Measurements from ENCODE around the gene FGD6. TPM values are rescaled to one million over a fixed set of nuclear protein-coding genes. Genes with fewer than 3 reads are reported as not detected.
A peak's percentile ranks its signal among the peaks of the same experiment; 100 is the strongest.

Gene FGD6
- total and polyA plus RNA-seq, 2 donors (not counting 1 experiment from before 2014, with no cell fraction given): 1.2 to 8.4 TPM

- Histone ChIP-seq H2AFZ (ENCODE audit: insufficient read depth, low read depth, low read length, poor library complexity, severe bottlenecking) (no peak overlapping the region), H3K36me3 (replicated peaks in 1 of 2; ENCODE audit: control extremely low read depth in 1 of 2, control insufficient read depth in 1 of 2, extremely low read depth in 1 of 2, insufficient read depth in 2 of 2, low read length in 1 of 2) (peaks cover 0 to 11% of the 10 kb centered on the region in 2 experiments), H3K27ac (ENCODE audit: low read length in 2 of 2) (peak overlapping the region in 1 of 2 donors; percentile 12), H3K4me2 (replicated peaks; ENCODE audit: low read depth, low read length, poor library complexity, severe bottlenecking) (peak overlapping the region; percentile 2), H3K27me3 (replicated peaks in 1 of 4; ENCODE audit: control extremely low read depth in 1 of 4, control insufficient read depth in 3 of 4, insufficient read depth in 4 of 4, low read length in 3 of 4) (no peaks in the 10 kb centered on the region), H3K9me3 (ENCODE audit: control extremely low read depth in 1 of 3, control insufficient read depth in 2 of 3, insufficient read depth in 1 of 3, low read length in 2 of 3) (no peaks in the 10 kb centered on the region), H3K9ac (ENCODE audit: low read length) (no peak overlapping the region), H4K20me1 (ENCODE audit: control insufficient read depth, insufficient read depth, low read length, poor library complexity, severe bottlenecking) (peaks cover 25% of the 10 kb centered on the region), H3K4me3 (ENCODE audit: control extremely low read depth in 1 of 5, extremely low read depth in 1 of 5, insufficient read depth in 1 of 5, low read depth in 2 of 5, low read length in 4 of 5) (no peak overlapping the region), H3K79me2 (ENCODE audit: control insufficient read depth, insufficient read depth, low read length) (peaks cover 91% of the 10 kb centered on the region), H3K4me1 (ENCODE audit: control insufficient read depth in 2 of 2, insufficient read depth in 2 of 2, low read length in 2 of 2) (peaks cover 0 to 6% of the 10 kb centered on the region in 2 donors)
- no peak for TF ChIP-seq CTCF (IDR thresholded peaks at IDR 0.05)
- TF ChIP-seq EZH2 (IDR thresholded peaks at IDR 0.05; ENCODE audit: borderline replicate concordance, insufficient read depth, low read depth, low read length, poor library complexity, severe bottlenecking): no peak
- no peaks in the 10 kb centered on the region for H3K27me3 Mint-ChIP-seq
- intact Hi-C loops (cut with micrococcal nuclease): no loop called here
- no CpG with 5 or more reads among the region's 3 CpGs for WGBS (ENCODE audit: insufficient coverage)
- CTCF ChIA-PET: no interaction called here
- H3K27ac Mint-ChIP-seq: peak overlapping the region; percentile 0
- POLR2A ChIA-PET: no interaction called here
- no peak overlapping the region for H3K4me3 Mint-ChIP-seq
- peaks cover 26% of the 10 kb centered on the region for H3K4me1 Mint-ChIP-seq
- ATAC-seq (ENCODE audit: low read depth) (no peak), DNase-seq (no peak)
- no peaks in the 10 kb centered on the region for H3K9me3 Mint-ChIP-seq (ENCODE audit: insufficient read depth)
Observed at GRCh38 chr12:95227818-95228356, 10.6 kb upstream of the FGD6 start.

- Mint-ChIP-seq H3K9me3 (ENCODE audit: insufficient read depth) (no peaks in the 10 kb centered on the region), H3K27ac (no peak overlapping the region), H3K4me3 (no peak overlapping the region), H3K4me1 (peaks cover 31% of the 10 kb centered on the region), H3K27me3 (no peaks in the 10 kb centered on the region)
- CTCF ChIA-PET: interaction anchor here (0.6 kb wide), 1 partner anchor 314 kb away, joined by 3 read pairs; no protein-coding TSS in a partner anchor
- H3K4me3 ChIP-seq (ENCODE audit: control extremely low read depth in 1 of 5, extremely low read depth in 1 of 5, insufficient read depth in 1 of 5, low read depth in 2 of 5, low read length in 4 of 5): no peak overlapping the region
- no peak overlapping the region for H3K4me2 ChIP-seq (replicated peaks; ENCODE audit: low read depth, low read length, poor library complexity, severe bottlenecking)
- H3K9ac ChIP-seq (ENCODE audit: low read length): no peak overlapping the region
- peaks cover 92% of the 10 kb centered on the region for H3K79me2 ChIP-seq (ENCODE audit: control insufficient read depth, insufficient read depth, low read length)
- H3K27me3 ChIP-seq (replicated peaks in 1 of 4; ENCODE audit: control extremely low read depth in 1 of 4, control insufficient read depth in 3 of 4, insufficient read depth in 4 of 4, low read length in 3 of 4): no peaks in the 10 kb centered on the region
- H3K36me3 ChIP-seq (replicated peaks in 1 of 2; ENCODE audit: control extremely low read depth in 1 of 2, control insufficient read depth in 1 of 2, extremely low read depth in 1 of 2, insufficient read depth in 2 of 2, low read length in 1 of 2): peaks cover 0 to 11% of the 10 kb centered on the region in 2 experiments
- no peak for ATAC-seq (ENCODE audit: low read depth)
- intact Hi-C loops (cut with micrococcal nuclease): no loop called here
- DNase-seq: no peak
- H2AFZ ChIP-seq (ENCODE audit: insufficient read depth, low read depth, low read length, poor library complexity, severe bottlenecking): no peak overlapping the region
- POLR2A ChIA-PET: interaction anchor here (0.7 kb wide), 1 partner anchor 377 kb away, joined by 5 read pairs; no protein-coding TSS in a partner anchor
- H3K4me1 ChIP-seq (ENCODE audit: control insufficient read depth in 2 of 2, insufficient read depth in 2 of 2, low read length in 2 of 2): peaks cover 0 to 6% of the 10 kb centered on the region in 2 donors
- H3K27ac ChIP-seq (ENCODE audit: low read length in 2 of 2): no peak overlapping the region
- 100% methylated on average over 1 of the region's 1 CpG for WGBS (ENCODE audit: insufficient coverage)
- TF ChIP-seq EZH2 (IDR thresholded peaks at IDR 0.05; ENCODE audit: borderline replicate concordance, insufficient read depth, low read depth, low read length, poor library complexity, severe bottlenecking): no peak
- TF ChIP-seq CTCF (IDR thresholded peaks at IDR 0.05): no peak
- no peaks in the 10 kb centered on the region for H3K9me3 ChIP-seq (ENCODE audit: control extremely low read depth in 1 of 3, control insufficient read depth in 2 of 3, insufficient read depth in 1 of 3, low read length in 2 of 3)
- H4K20me1 ChIP-seq (ENCODE audit: control insufficient read depth, insufficient read depth, low read length, poor library complexity, severe bottlenecking): peaks cover 16% of the 10 kb centered on the region
Observed at GRCh38 chr12:95225645-95226212, 8.5 kb upstream of the FGD6 start.
